ENCODE measurements around the gene PTPRD. TPM values are rescaled to one million over a fixed set of nuclear protein-coding genes. Genes with fewer than 3 reads are reported as not detected.

The PTPRD gene
- total RNA-seq, 1 donor from 2014 or later = 532 TPM

DNA sequence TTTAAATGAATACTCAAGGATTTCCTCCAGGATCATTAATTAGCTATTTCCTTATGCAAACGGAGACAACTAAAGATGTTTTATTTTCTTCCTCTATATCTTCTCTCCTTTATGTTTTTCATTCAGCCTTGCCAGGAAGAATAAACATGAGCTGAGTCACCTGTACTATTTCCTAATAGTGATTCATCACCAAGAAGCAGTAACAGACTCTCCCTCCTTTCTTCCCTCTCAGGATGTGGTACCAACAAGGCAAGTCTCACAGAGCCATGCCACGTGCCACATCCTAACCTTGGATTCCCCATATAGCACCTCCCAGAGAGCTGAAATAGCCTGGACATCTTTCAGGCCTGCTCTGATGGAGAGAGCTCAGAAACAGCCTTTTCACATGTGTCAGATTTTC, 2054.6 kb downstream of the PTPRD start:
- Mint-ChIP-seq H3K27ac (ENCODE audit: unreplicated experiment) (no peak overlapping the region), H3K9me3 (ENCODE audit: unreplicated experiment) (peaks cover 2% of the 10 kb centered on the region), H3K4me1 (ENCODE audit: low read depth, unreplicated experiment) (peaks cover 7% of the 10 kb centered on the region), H3K36me3 (ENCODE audit: unreplicated experiment) (no peaks in the 10 kb centered on the region), H3K4me3 (ENCODE audit: unreplicated experiment) (no peak overlapping the region), H3K27me3 (ENCODE audit: unreplicated experiment) (no peaks in the 10 kb centered on the region)
- TF ChIP-seq, protein P1, sequence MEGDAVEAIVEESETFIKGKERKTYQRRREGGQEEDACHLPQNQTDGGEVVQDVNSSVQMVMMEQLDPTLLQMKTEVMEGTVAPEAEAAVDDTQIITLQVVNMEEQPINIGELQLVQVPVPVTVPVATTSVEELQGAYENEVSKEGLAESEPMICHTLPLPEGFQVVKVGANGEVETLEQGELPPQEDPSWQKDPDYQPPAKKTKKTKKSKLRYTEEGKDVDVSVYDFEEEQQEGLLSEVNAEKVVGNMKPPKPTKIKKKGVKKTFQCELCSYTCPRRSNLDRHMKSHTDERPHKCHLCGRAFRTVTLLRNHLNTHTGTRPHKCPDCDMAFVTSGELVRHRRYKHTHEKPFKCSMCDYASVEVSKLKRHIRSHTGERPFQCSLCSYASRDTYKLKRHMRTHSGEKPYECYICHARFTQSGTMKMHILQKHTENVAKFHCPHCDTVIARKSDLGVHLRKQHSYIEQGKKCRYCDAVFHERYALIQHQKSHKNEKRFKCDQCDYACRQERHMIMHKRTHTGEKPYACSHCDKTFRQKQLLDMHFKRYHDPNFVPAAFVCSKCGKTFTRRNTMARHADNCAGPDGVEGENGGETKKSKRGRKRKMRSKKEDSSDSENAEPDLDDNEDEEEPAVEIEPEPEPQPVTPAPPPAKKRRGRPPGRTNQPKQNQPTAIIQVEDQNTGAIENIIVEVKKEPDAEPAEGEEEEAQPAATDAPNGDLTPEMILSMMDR (IDR thresholded peaks at IDR 0.05; ENCODE audit: partially characterized antibody, unreplicated experiment) = no peak
- DNase-seq = no peak

DNA sequence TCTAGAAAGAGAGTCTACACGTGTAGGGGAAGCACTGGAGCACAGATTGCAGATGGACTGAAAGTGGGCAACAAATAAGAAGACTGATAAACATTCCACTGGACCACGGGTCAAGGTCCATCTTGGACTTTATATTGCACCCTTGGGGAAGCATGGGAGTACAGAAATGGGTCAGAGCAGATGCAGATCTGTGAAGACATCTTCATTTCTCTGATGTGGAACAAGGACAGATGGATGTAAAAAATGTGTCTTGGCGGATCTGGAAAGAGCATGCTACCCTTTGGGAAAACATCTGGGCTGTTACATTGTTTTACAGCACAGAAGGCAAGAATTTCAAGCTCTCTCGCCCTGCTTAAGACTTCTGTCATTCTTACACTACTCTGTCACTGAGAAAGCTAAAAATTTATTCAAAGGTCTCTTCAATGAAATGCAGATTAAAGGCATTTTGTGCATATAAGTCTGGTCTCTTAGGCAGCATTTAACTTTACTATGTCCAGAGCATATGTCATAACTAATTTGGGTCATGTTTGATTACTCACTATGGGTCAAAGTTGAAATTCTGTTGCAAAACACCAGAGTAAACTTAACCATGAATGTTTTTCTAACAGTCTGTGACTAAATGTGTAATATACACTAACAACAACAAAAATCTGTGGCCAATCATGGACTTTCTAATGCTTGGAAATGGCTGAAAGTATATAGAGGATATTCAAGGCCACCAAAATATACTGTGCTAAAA, 2056.9 kb downstream of the PTPRD start:
- Mint-ChIP-seq H3K27me3 (ENCODE audit: unreplicated experiment) (no peaks in the 10 kb centered on the region), H3K4me3 (ENCODE audit: unreplicated experiment) (no peak overlapping the region), H3K4me1 (ENCODE audit: low read depth, unreplicated experiment) (peaks cover 7% of the 10 kb centered on the region), H3K36me3 (ENCODE audit: unreplicated experiment) (no peaks in the 10 kb centered on the region), H3K9me3 (ENCODE audit: unreplicated experiment) (peaks cover 2% of the 10 kb centered on the region), H3K27ac (ENCODE audit: unreplicated experiment) (no peak overlapping the region)
- TF ChIP-seq, protein P1 (IDR thresholded peaks at IDR 0.05; ENCODE audit: partially characterized antibody, unreplicated experiment) = no peak
- no peak for DNase-seq

DNA sequence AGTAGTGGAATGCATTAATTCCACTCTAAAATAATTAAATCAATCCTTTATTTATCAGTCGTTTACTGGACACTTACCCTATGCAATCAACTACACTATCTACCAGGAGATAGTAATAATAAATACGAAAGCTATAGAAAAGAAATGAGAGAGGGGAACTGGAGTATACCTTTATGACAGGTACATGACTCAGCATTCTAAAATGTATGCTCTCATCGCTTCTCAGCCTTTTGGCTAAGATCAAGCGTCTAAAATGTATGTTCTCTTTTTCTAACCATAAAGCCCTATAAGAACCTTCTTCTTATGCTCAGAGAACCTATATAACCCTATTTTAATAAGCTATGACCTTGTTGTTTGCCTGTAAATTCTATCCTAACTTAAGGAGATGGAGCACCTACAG, 2059.4 kb downstream of the PTPRD start:
- TF ChIP-seq, protein P1 (IDR thresholded peaks at IDR 0.05; ENCODE audit: partially characterized antibody, unreplicated experiment) = no peak

DNA sequence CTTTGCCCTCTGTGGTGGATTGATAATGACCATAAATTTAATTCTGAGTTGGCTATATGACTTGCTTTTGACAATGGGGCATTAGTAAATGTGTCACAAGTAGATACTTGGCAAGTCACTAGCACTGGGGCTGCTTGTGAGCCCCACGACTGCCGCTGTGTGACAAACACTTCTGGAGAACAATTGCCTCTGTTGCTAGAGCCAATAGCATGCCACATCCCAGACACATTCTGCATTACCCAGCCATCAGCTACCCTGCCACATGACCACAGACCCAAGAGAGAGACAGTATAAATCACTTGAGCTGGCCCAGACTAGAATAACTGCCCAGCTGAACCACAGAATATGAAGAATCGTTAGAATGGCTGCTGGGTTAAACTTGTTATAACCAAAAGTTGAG, 2060.1 kb downstream of the PTPRD start:
- peaks cover 9% of the 10 kb centered on the region for H3K4me1 Mint-ChIP-seq (ENCODE audit: low read depth, unreplicated experiment)
- no peak overlapping the region for H3K27ac Mint-ChIP-seq (ENCODE audit: unreplicated experiment)
- TF ChIP-seq, protein P1 (IDR thresholded peaks at IDR 0.05; ENCODE audit: partially characterized antibody, unreplicated experiment) = no peak
- H3K9me3 Mint-ChIP-seq (ENCODE audit: unreplicated experiment) = peaks cover 4% of the 10 kb centered on the region
- no peak overlapping the region for H3K4me3 Mint-ChIP-seq (ENCODE audit: unreplicated experiment)
- H3K36me3 Mint-ChIP-seq (ENCODE audit: unreplicated experiment) = no peaks in the 10 kb centered on the region
- H3K27me3 Mint-ChIP-seq (ENCODE audit: unreplicated experiment) = no peaks in the 10 kb centered on the region
- no peak for DNase-seq

More for the DNA sequence above, 2059.4 kb downstream of the PTPRD start:
- H3K9me3 Mint-ChIP-seq (ENCODE audit: unreplicated experiment) = peaks cover 4% of the 10 kb centered on the region
- no peak overlapping the region for H3K4me3 Mint-ChIP-seq (ENCODE audit: unreplicated experiment)
- no peaks in the 10 kb centered on the region for H3K27me3 Mint-ChIP-seq (ENCODE audit: unreplicated experiment)
- DNase-seq = no peak
- peaks cover 7% of the 10 kb centered on the region for H3K4me1 Mint-ChIP-seq (ENCODE audit: low read depth, unreplicated experiment)
- H3K36me3 Mint-ChIP-seq (ENCODE audit: unreplicated experiment) = no peaks in the 10 kb centered on the region
- H3K27ac Mint-ChIP-seq (ENCODE audit: unreplicated experiment) = no peak overlapping the region

DNA sequence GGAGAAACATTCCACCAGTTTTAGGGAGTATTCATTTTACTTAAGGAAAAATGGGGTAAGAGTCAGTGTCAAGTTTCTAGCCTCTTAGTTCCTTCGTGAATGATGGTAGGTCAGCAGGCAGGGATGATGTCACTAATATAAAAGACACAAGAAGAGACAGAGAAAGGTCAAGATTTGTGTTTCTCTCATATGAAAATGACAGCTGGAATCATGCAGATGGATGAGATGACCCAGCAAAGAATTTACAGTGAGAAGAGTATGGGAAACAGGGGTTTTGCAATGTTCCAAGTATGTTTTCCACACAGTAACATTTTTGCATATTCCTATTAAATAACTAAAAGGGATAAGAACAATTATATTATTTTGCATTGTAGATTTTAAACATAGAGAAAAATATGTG, 2063.6 kb downstream of the PTPRD start:
- DNase-seq = no peak
- Mint-ChIP-seq H3K36me3 (ENCODE audit: unreplicated experiment) (no peaks in the 10 kb centered on the region), H3K27me3 (ENCODE audit: unreplicated experiment) (no peaks in the 10 kb centered on the region), H3K4me1 (ENCODE audit: low read depth, unreplicated experiment) (peaks cover 2% of the 10 kb centered on the region), H3K4me3 (ENCODE audit: unreplicated experiment) (no peak overlapping the region), H3K9me3 (ENCODE audit: unreplicated experiment) (peaks cover 2% of the 10 kb centered on the region), H3K27ac (ENCODE audit: unreplicated experiment) (no peak overlapping the region)
- TF ChIP-seq, protein P1 (IDR thresholded peaks at IDR 0.05; ENCODE audit: partially characterized antibody, unreplicated experiment) = no peak
